Stomach (tissue), 4 donors: ENCODE measurements around the gene COX7A2.

Experiments used
- EP300 ChIP-seq: sonication (generic); formaldehyde crosslinking; IDR thresholded peaks from one replicate; pipeline ENCODE4 v1.6.1; 2017; ENCODE audit warnings: antibody characterized with exemption
- POLR2A ChIP-seq, 4 donors: fragments of 450-650 bp; IDR thresholded peaks; one replicate each; pipeline ENCODE4 v1.6.1; 2016; ENCODE audit warnings: antibody characterized with exemption in 4 of 4, control low read depth in 2 of 4, mild to moderate bottlenecking in 1 of 4, moderate library complexity in 1 of 4
- POLR2AphosphoS5 ChIP-seq, 3 donors: sonication (generic); formaldehyde crosslinking; IDR thresholded peaks; one replicate each; pipeline ENCODE4 v1.6.1; 2016; ENCODE audit warnings: antibody characterized with exemption in 3 of 3
- TF ChIP-seq, protein P1 (sequence below), 7 experiments: fragments of 450-650 bp in 4 of 7; fragments of 200-600 bp in 3 of 7; sonication (generic) in 3 of 7; IDR thresholded peaks; one replicate each; pipeline ENCODE4 v1.5.1; 2016 to 2019; ENCODE audit warnings: antibody characterized with exemption in 7 of 7, control low read depth in 2 of 7, mild to moderate bottlenecking in 1 of 7

GRCh38 chr6:75280131-75280855 lies 36.7 kb upstream of the COX7A2 start:
- TF ChIP-seq POLR2A (IDR thresholded peaks at IDR 0.05) (no peak), POLR2AphosphoS5 (IDR thresholded peaks at IDR 0.05) (no peak), EP300 (no peak)
- TF ChIP-seq, protein P1, sequence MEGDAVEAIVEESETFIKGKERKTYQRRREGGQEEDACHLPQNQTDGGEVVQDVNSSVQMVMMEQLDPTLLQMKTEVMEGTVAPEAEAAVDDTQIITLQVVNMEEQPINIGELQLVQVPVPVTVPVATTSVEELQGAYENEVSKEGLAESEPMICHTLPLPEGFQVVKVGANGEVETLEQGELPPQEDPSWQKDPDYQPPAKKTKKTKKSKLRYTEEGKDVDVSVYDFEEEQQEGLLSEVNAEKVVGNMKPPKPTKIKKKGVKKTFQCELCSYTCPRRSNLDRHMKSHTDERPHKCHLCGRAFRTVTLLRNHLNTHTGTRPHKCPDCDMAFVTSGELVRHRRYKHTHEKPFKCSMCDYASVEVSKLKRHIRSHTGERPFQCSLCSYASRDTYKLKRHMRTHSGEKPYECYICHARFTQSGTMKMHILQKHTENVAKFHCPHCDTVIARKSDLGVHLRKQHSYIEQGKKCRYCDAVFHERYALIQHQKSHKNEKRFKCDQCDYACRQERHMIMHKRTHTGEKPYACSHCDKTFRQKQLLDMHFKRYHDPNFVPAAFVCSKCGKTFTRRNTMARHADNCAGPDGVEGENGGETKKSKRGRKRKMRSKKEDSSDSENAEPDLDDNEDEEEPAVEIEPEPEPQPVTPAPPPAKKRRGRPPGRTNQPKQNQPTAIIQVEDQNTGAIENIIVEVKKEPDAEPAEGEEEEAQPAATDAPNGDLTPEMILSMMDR (IDR thresholded peaks at IDR 0.05): no peak
